GM18507 (cell line): ENCODE results near the gene TMEM151B.

ENCODE experiments used
- DNase-seq: peaks from one replicate; pipeline ENCODE4 v3.0.0; 2011; ENCODE audit warnings: low read depth; ENCODE audit not compliant: insufficient read length; ENCODE audit errors: extremely low spot score
- FAIRE-seq: peaks from 2 replicates; lab custom pipeline; 2011; peaks lifted over from hg19 to GRCh38; lab: Jason Lieb, UNC

TMEM151B gene

DNA sequence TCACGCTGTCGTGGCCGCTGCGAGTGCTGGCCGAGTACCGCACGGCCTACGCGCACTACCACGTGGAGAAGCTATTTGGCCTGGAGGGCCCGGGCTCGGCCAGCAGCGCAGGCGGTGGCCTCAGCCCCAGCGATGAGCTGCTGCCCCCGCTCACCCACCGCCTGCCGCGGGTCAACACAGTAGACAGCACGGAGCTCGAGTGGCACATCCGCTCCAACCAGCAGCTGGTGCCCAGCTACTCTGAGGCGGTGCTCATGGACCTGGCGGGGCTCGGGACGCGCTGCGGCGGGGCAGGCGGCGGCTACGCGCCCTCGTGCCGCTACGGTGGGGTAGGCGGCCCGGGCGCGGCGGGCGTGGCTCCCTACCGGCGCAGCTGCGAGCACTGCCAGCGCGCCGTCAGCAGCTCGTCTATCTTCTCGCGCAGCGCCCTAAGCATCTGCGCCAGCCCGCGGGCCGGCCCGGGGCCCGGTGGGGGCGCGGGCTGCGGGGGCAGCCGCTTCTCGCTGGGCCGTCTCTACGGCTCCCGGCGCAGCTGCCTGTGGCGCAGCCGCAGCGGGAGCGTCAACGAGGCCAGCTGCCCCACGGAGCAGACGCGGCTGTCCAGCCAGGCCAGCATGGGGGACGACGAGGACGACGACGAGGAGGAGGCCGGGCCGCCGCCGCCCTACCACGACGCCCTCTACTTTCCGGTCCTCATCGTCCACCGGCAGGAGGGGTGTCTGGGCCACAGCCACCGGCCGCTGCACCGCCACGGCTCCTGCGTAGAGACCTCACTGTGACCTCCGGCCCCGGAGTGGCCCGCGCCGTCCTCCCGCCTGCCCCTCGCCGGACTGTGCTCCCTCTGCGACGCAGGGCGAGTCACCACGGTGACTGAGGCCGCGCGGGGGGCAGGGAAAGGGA is 5.7 kb downstream of the TMEM151B start:
- no peak for FAIRE-seq
- DNase-seq: no peak

DNA sequence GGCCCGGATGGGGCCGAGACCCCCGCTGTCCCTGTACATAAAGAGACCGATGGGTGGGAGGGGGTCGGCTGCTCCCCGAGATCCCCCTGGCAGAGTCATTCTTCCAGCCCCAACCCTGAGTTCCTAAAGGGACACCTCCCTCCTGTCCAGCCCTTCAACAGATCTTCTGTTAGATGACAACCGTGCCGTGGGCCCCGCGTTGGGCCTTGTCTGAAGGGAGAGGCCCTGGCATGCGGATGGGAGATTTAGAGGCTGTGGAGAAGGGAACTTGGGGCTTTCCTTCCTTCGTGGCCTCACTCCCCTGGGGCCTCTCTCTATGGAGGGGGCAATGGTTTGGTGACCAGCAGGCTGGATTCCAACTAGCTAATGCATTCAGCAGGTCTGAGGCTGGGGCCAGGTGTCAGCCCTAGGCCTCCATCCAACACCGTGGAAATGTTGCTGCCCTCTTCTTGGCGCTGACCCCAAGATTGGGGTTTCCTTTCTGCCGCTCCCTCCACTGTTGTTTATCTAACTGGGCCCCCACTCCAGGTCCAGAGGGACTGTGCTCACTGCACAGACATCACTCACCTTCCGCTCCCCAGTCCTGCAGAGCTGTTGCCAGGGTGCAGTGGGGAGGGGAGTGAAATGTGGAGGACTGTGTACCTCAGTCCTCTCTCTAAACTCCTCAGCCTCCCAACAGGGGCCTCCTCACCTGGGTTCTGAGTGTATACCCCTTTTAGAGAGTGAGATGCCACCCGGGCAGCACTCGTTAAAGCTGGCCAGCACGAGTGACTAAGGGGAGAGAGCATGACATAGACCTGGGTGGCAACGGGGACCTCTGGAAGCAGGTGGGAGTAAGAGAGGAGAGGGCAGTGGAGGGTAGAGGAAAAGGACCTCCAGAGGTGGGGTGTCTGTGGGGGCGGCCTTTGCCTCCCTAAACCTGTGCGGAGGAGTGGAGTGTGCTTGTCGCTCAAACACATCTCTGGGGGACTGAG is 6.7 kb downstream of the TMEM151B start:
- DNase-seq (no peak), FAIRE-seq (no peak)

DNA sequence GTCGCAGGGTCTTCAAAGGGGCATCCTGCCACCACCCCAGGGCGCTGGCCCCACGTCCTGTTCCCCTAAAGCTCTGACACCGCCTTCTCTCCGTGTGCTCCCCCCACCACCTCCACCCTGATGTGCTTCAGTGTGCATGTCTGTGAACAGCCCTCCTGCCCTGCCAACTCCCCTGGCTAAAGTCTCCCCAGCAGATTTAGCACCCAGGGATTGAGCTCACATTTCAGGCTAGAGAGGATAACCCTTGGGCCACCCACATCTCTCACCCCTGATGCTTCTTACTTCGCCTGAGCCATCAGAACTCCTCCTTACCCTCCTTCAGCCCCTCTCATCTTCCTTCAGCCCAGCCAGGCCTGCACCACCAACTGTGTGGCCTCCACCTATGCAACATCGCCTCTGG is 7.5 kb downstream of the TMEM151B start:
- no peak for FAIRE-seq

DNA sequence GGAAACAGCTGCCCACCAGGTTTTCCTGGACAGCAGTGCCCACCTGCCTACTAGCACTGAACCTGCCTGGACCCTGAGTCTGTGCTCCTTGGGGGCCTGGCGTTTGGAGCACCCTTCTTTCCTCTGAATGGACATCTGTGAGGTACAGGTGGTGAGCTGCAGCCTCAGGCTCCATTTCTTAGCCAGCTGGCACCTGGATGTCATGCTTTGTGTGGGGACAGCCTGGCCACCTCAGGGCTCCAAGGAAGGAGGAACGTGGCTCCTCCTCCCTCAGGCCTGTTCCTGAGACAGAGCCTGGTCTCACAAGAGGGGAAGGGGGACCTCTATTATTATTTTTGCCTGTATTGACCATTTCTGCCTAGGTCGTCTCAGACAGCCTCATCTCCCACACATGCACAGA is 8.1 kb downstream of the TMEM151B start:
- DNase-seq: no peak
- no peak for FAIRE-seq

More for the DNA sequence above, 7.5 kb downstream of the TMEM151B start:
- no peak for DNase-seq

DNA sequence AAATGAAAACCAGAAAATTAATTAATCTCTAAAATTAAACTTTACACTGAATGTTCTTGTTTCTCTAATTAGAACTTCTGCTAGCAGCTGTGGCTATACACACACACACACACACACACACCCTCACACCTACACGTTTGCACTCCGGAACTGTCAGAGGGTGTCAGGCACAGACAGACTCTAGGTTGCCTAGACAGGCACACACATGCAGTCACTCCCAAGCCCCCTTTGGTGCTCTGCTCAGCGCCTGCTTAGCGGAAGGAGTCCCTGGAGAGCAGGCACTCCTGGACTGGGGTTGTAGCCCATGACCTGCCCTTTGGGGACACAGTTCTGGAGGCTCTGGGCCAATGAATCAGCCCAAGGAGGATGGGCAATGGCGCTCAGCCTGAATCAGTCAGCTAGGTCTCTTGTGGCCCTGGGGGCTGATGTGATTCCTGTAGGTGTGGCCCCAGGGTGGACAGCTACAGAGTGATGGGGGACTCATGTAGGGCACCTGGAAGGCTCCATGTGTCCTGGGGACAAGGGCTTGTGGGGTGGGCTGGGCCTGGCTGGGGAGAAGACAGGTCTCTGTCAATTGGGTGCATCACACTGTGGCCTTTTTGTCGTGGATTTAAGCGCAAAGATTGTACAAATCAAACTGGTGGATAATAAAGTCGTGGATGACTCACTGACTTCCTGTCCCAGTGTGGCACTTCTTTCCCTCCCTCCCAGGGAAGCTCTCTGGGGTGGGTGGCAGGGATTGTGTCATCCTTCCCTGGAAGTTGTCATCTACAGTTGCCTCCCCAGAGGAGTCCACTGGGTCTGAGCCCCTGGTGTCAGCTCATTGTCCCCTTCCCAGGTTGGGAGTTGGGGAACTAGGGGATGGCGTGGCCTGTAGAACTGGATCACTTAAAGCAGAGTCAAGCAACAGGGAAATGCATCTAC is 8.8 kb downstream of the TMEM151B start:
- FAIRE-seq: no peak
- no peak for DNase-seq

DNA sequence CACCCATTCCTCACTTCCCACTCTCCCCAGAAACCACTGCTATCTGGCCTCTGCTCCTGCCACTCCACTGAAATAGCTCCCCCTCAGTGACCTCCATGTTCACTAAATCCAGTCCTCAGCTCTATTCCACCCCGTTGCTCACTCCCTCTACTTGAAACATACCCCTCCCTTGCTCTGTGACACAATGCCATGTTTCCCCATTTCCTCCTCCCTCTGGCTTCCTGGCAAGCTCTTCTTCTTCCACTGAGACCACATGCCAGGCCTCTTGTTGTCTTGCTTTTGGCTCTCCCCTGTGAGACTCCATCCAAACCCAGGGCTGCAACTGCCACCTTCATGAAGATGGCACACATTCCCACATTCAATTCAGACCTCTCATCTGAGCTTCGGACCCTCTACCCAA is 13.9 kb downstream of the TMEM151B start:
- DNase-seq (no peak), FAIRE-seq (no peak)

DNA sequence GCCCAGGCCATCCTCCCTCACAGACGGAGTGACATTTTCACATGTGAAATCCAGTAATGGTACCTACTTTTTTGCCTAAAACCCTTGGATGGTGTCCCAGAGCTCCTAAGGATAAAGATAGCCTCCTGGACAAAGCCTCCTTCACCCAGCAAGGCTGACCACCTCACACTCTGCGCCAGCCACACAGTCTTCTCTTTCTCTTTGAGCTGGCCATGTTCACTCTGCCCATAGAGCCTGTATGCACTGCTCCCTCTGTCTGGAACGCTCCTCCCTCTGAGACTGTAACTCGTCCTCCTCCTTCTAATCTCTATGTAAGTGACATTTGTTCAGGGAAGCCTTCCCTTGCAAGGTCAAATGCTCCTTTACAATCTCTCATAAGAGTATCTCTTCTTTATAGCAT is 14.6 kb downstream of the TMEM151B start:
- no peak for DNase-seq
- no peak for FAIRE-seq

DNA sequence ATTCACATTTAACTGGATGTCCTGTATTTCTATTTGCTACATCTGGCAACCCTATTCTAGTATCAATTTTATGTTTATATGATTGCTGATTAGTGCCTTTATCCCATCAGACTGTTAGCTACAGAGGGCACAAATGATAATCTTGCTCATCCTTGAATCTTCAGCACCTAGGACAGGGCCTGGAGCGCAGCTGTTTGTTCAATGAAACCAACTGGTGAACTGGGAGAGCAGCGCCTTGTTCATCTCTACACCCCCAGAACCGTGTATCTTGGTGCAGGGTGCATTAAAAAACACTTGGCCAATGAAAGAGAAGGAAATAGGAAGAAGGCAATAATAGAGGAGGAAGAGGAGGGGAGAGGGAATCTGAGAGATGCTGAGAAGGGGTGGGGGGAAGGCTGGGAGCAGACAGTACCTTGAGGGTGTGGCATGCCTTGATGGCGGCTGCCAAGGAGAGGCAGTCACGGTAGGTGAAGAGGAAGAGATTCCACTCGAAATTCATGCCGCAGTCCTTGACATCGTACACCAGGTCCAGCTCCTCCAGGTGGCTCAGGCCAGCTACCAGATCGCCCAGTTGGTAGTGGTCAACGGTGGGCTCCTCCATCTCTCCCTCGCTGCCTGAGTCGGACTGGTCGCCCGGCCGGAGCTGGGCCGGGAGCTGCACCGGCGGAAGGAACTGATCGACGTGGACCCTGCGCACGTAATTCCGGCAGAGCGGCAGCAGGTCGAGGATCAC is 15.5 kb downstream of the TMEM151B start:
- FAIRE-seq (no peak), DNase-seq (no peak)

DNA sequence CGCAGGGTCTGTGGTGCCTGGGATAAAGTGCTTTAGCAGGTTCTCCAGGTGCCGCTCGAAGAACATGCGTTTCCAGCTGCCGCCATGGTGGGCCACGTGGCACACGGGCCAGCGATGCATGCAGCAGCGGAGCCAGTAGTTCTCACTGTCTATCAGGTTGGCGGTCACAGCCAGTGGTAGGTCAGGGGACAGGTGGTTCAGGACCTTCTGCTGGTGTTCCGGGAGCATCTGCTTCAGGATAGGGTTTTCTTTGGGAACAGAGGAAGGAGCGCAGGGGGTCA is 16.0 kb downstream of the TMEM151B start:
- DNase-seq: no peak
- FAIRE-seq: no peak

DNA sequence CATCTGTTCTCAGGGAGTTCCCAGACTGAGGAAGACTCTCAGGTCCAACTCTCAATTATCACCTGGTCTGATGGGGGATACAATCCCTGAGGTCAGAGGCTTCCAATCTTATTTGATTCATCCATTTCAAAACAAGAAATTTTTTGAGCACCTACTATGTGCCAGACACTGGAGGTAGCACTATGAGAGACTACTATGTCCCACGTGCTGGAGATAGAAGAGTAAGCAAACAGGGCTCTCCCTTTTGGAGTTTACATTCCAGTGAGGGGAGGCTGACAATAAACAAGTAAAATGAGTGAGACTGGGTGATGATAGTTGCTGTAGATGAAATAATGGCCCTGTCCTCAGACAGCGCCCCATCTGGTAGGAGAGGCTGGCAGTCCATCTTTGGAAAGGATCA is 16.5 kb downstream of the TMEM151B start:
- DNase-seq (no peak), FAIRE-seq (no peak)

DNA sequence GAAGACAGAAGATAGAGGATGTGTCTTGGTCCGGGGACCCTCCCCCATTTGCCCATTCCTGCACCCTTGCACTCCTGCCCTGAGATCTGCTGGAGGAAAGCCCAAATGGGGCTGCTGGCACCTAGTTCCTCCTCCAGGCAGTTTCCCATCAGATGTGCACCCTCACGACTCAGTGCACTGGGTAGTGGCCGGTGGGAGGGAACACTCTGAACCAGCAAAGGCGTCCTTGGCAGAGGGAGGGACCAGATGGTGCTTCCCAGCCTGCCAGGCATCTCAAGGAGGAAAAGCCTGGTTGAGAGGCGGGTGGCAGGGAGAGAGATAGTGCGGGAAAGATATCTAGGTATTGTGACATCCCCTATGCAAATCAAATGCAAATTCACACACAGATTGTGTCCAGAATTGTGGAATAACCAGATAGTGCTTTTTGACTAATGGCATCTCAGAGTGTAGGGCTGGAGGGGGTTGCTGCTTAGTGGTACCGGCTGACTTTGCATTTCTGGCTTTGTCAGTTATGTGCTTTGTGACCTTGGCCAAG is 19.5 kb downstream of the TMEM151B start:
- no peak for FAIRE-seq
- no peak for DNase-seq

DNA sequence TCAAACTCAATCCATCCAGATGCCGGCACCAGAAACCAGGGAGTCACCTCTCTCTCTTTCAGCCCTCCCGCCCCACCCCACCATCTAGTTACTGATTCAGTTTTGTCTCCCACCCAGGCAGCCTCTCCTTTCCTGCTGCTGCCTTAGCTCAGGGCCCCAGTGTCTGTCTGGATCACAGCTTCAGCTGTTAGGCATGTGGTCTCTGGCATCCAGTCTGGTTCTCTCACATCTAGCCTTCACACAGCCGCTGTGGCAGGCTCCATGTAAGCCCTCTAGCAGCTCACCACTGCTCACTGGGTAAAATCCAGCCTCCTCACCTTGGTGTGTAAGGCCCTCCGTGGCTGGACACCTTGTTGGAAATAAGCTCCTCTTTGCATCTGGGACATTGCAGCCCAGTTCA is 21.6 kb downstream of the TMEM151B start:
- FAIRE-seq (no peak), DNase-seq (no peak)

DNA sequence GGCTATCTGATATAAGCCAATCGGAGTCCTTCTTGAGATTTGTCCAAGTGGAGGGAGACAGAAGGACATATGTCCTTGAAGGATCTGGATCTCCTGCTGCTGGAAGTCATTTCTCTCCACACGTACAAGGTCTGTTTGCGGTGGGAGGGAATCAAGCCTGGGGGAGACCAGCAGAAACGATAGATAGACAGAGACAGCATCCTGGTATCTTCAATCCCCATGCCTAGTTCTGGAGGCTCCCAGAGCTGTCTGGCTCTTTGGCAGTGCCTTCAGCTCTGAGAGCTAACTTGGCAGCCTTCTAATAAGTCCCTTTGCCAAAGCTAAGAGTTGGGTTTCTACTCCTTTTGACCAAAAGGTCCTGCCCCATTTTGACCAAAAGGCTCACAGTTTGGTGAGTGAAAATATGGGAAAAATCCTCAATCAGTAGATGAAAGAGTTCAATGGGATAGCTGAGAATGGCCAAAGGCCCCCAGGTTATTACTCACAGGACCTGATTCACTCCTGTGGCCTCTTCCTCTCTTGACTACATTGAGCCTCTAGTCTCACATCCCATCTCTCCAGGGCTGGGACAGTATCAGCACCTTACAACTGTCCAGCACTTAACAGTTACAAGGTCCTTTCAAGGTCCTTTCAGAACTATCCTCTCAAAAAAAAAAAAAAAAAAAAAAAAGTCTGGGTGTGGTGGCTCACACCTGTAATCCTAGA is 22.6 kb downstream of the TMEM151B start:
- FAIRE-seq: no peak

DNA sequence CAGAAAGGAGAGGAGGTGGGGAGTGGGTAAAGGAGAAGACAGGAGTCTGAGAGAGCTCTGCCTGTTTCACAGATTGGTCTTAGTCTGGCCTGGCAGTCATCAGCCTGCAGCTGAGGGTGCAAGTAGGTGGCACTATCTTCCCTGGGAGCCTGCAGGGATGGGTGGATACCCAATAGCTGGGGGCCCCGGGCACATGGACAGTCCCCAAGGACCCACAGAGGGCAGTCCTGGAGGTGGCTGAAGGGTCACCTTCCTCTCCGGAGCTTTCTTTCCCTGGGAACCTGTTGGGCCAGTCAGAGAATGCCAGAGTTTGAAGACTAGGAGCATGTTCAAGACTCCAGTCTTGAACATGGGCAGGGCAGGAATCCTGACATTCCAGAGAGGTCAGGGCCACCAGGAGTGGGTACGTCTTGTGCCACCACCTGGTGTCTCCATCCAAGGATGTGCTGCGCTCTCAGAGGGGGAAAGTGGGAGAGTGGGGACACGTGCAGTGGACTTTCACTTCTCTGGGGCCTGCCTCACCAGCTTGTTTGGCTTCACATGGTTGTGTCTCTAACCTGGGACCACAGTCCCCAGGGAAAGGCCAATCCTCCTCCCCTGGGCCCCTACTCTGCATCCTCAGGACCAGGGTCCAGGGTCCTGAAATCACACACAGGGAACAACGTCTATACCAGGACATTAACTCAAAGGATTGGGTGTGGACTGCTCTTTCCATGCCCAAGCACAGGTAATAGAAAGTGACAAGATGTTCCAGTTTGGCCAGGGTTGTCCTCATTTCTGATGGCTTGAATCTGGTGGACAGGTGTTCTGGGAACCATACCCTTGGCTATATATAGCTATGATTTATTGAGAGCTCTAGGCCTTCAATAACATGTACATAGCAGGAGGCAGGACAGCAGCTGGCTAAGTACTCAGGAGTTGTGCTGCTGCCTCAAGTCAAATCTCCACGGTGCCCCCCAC is 24.9 kb downstream of the TMEM151B start:
- DNase-seq: no peak
- FAIRE-seq: no peak

More for the DNA sequence above, 22.6 kb downstream of the TMEM151B start:
- DNase-seq: no peak

DNA sequence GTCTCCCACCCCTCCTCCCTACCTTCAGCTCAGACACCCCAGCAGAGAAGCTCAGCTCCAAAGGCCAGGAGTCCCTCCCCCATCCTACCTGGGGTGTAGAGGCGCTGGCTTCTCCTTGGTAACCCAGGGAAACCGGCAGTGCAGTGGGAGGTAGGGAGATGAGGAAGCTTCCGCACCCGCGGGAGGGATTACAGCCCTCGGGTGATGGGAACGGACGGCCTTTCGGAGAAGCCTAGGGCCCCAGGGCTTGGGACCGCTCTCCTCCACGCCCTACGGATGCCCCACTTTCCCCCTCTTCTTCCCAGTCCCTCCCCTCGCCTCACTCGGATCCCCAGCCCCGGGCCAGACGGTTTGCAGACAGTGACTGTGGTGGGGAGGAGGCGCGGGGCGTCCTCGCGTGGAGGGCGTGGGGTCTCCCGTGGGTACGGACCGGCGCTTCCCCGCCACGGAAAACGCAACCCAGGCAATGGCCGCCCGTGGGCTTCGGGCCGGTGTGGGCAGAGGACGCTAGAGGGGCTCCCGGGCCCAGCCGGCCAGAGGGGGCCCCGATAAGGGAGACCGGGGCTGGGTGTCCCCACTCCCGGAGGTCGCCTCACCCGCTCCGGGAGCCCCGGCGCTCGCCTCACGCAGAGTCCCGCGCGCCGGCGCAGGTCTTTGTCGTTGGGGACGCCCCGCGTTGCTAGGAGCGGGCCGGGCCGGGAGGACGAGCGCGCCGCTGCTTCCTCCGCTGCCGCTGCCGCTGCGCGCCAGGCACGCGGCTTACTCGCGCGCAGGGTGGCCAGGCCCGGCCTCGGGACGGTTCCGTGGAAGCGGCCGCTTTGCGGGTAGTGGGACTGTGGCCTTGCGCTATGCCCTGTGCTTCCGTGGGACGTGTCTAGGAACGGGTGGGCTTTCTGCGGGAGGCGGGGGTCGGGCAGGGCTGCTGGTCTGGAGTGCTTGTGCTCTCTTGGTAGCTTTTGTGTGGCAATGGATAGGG is 27.1 kb downstream of the TMEM151B start:
- no peak for FAIRE-seq
- DNase-seq: no peak
